HEK293 (cell line): ENCODE results near the gene DNAL4.

Source experiments
- CTCF ChIA-PET: fragments of 350-600 bp; formaldehyde crosslinking; extraction: SDS; loops from one replicate; lab custom pipeline; 2021; ENCODE audit warnings: antibody characterized with exemption; lab: Yijun Ruan, JAX
- POLR2A ChIA-PET: fragments of 300-600 bp; formaldehyde crosslinking; extraction: SDS; loops from one replicate; lab custom pipeline; 2020; ENCODE audit warnings: antibody characterized with exemption, inconsistent platforms; lab: Yijun Ruan, JAX
- H3K27ac ChIP-seq: fragments of 200-500 bp; sonication (Bioruptor generic); 2 replicates; pipeline ENCODE4 v1.5.1; 2014; ENCODE audit warnings: low read depth, low read length, control low read depth, inconsistent platforms; ENCODE audit errors: extremely low read depth
- H3K36me3 ChIP-seq, 2 experiments: fragments of 200-500 bp in 1 of 2; sonication (Bioruptor generic) in 1 of 2; 1 replicate in 1 of 2; 2 replicates in 1 of 2; pipeline ENCODE4 v1.5.1; 2014 to 2017; ENCODE audit warnings: inconsistent platforms in 2 of 2, low read length in 2 of 2; ENCODE audit not compliant: control insufficient read depth in 2 of 2, insufficient read depth in 1 of 2
- H3K4me1 ChIP-seq: fragments of 200-500 bp; sonication (Bioruptor generic); 2 replicates; pipeline ENCODE4 v1.5.1; 2014; ENCODE audit warnings: mild to moderate bottlenecking, low read length, inconsistent platforms; ENCODE audit not compliant: control insufficient read depth, insufficient read depth
- H3K4me3 ChIP-seq: 2 replicates; pipeline ENCODE4 v1.5.1; 2011; ENCODE audit warnings: low read depth, mild to moderate bottlenecking, control low read depth, low read length, moderate library complexity
- H3K9me3 ChIP-seq: fragments of 200-500 bp; sonication (Bioruptor generic); 2 replicates; pipeline ENCODE4 v1.5.1; 2014; ENCODE audit warnings: low read depth, low read length, inconsistent platforms; ENCODE audit not compliant: control insufficient read depth, insufficient read depth
- ATF2 ChIP-seq: fragments of 450-650 bp; formaldehyde crosslinking; IDR thresholded peaks from 2 replicates; pipeline ENCODE4 v1.5.1; 2016; ENCODE audit warnings: missing biosample characterization, missing genetic modification characterization, low read depth
- GLIS2 ChIP-seq: fragments of 450-650 bp; formaldehyde crosslinking; IDR thresholded peaks from 2 replicates; pipeline ENCODE4 v1.5.1; 2016; ENCODE audit warnings: missing biosample characterization, missing genetic modification characterization
- HOXD13 ChIP-seq: sonication (generic); formaldehyde crosslinking; IDR thresholded peaks from 2 replicates; pipeline ENCODE4 v1.8.0; 2022; ENCODE audit warnings: missing genetic modification reagents, borderline replicate concordance
- KLF9 ChIP-seq: fragments of 450-650 bp; formaldehyde crosslinking; IDR thresholded peaks from 2 replicates; pipeline ENCODE4 v1.5.1; 2016; ENCODE audit warnings: missing biosample characterization, missing genetic modification characterization, low read depth
- MEIS1 ChIP-seq: sonication (generic); formaldehyde crosslinking; IDR thresholded peaks from 2 replicates; pipeline ENCODE4 v1.8.1; 2022; ENCODE audit warnings: missing genetic modification reagents, mild to moderate bottlenecking, borderline replicate concordance
- PRDM10 ChIP-seq: fragments of 450-650 bp; formaldehyde crosslinking; IDR thresholded peaks from 2 replicates; pipeline ENCODE4 v1.5.1; 2016; ENCODE audit warnings: missing biosample characterization, missing genetic modification characterization
- REST ChIP-seq: fragments of 450-650 bp; formaldehyde crosslinking; IDR thresholded peaks from 2 replicates; pipeline ENCODE4 v1.5.1; 2016; ENCODE audit warnings: missing biosample characterization, missing genetic modification characterization
- ZNF155 ChIP-seq: fragments of 450-650 bp; formaldehyde crosslinking; IDR thresholded peaks from 2 replicates; pipeline ENCODE4 v1.5.1; 2016; ENCODE audit warnings: missing biosample characterization, missing genetic modification characterization
- ZNF239 ChIP-seq: fragments of 450-650 bp; formaldehyde crosslinking; IDR thresholded peaks from 2 replicates; pipeline ENCODE4 v1.5.1; 2016; ENCODE audit warnings: missing biosample characterization, missing genetic modification characterization
- ZNF280D ChIP-seq: fragments of 450-650 bp; formaldehyde crosslinking; IDR thresholded peaks from 2 replicates; pipeline ENCODE4 v1.5.1; 2016; ENCODE audit warnings: missing biosample characterization, missing genetic modification characterization
- ZNF37A ChIP-seq: fragments of 450-650 bp; IDR thresholded peaks from 2 replicates; pipeline ENCODE4 v1.5.1; 2018; ENCODE audit warnings: missing biosample characterization, missing genetic modification characterization
- ZNF747 ChIP-seq: fragments of 450-650 bp; formaldehyde crosslinking; IDR thresholded peaks from 2 replicates; pipeline ENCODE4 v1.5.1; 2016; ENCODE audit warnings: missing biosample characterization, missing genetic modification characterization
- ZSCAN18 ChIP-seq: fragments of 450-650 bp; formaldehyde crosslinking; IDR thresholded peaks from 2 replicates; pipeline ENCODE4 v1.5.1; 2016; ENCODE audit warnings: missing biosample characterization, missing genetic modification characterization
- ZSCAN30 ChIP-seq: fragments of 450-650 bp; IDR thresholded peaks from 2 replicates; pipeline ENCODE4 v1.5.1; 2018; ENCODE audit warnings: missing biosample characterization, mild to moderate bottlenecking, missing genetic modification characterization, moderate library complexity

Gene DNAL4

GRCh38 chr22:38758276-38758945 is 35.5 kb downstream of the DNAL4 start (continued):
- TF ChIP-seq PRDM10 (peak; percentile 89), ZNF747 (no peak)

GRCh38 chr22:38757464-38757757 is 36.5 kb downstream of the DNAL4 start:
- H3K4me3 ChIP-seq, result no peak overlapping the region
- H3K36me3 ChIP-seq, result peaks cover 0 to 13% of the 10 kb centered on the region in 2 experiments; a peak in 2 of 3 replicates
- CTCF ChIA-PET, result interaction anchor here (0.8 to 5.1 kb wide), 3 partner anchors 8 to 113 kb away, joined by 3 to 48 read pairs (median 23); no protein-coding TSS in a partner anchor
- no peak overlapping the region for H3K27ac ChIP-seq
- POLR2A ChIA-PET, result interaction anchor here (1.4 to 1.9 kb wide), 2 partner anchors 9 to 24 kb away, joined by 4 to 8 read pairs; no protein-coding TSS in a partner anchor
- H3K4me1 ChIP-seq, result peaks cover 9% of the 10 kb centered on the region
- H3K9me3 ChIP-seq, result no peaks in the 10 kb centered on the region
- TF ChIP-seq KLF9 (tag by site-specific recombination) (no peak), GLIS2 (tag by site-specific recombination) (peak; percentile 50; the same call in 1 of the 2 replicates)

GRCh38 chr22:38756711-38757463 is 37.1 kb downstream of the DNAL4 start:
- Histone ChIP-seq H3K4me1 (peaks cover 9% of the 10 kb centered on the region), H3K4me3 (peak overlapping the region; percentile 71; the same call in 1 of the 2 replicates), H3K36me3 (peaks cover 4 to 18% of the 10 kb centered on the region in 2 experiments; a peak in 2 of 3 replicates), H3K9me3 (no peaks in the 10 kb centered on the region), H3K27ac (peak overlapping the region; percentile 97; the same call in 1 of the 2 replicates)
- ChIA-PET POLR2A (interaction anchor here (1.1 to 1.9 kb wide), 3 partner anchors 9 to 25 kb away, joined by 3 to 8 read pairs (median 4); no protein-coding TSS in a partner anchor), CTCF (interaction anchor here (1.3 to 5.1 kb wide), 3 partner anchors 9 to 114 kb away, joined by 3 to 48 read pairs (median 23); no protein-coding TSS in a partner anchor)
- TF ChIP-seq ZNF280D (tag by site-specific recombination) (no peak), ZNF239 (tag by site-specific recombination) (no peak), MEIS1 (no peak), ZNF155 (no peak), REST (no peak), ZSCAN30 (tag by site-specific recombination) (no peak), ATF2 (no peak), HOXD13 (CRISPR knock-in tag) (no peak), ZSCAN18 (tag by site-specific recombination) (no peak), ZNF37A (tag by site-specific recombination) (no peak)
